K562 (cell line): ENCODE data around the gene RNF123. TPM values are rescaled to one million over a fixed set of nuclear protein-coding genes. Genes with fewer than 3 reads are reported as not detected.
A peak's percentile ranks its signal among the peaks of the same experiment; 100 is the strongest.

Experiments used
- ATF1 ChIP-seq, 2 experiments: fragments of 450-650 bp in 1 of 2; IDR thresholded peaks; 2 replicates each; pipeline ENCODE4 v1.6.1; 2016; ENCODE audit warnings: missing compliant biosample characterization in 1 of 2, missing genetic modification characterization in 1 of 2
- CEBPG ChIP-seq, 3 experiments: fragments of 200-800 bp in 1 of 3; sonication (Bioruptor generic) in 1 of 3; sonication (generic) in 1 of 3; formaldehyde crosslinking in 1 of 3; IDR thresholded peaks in 2 of 3; conservative IDR thresholded peaks in 1 of 3; 2 replicates each; pipeline versions ENCODE4 v1.6.1 to v1.8.0; 2016 to 2022; ENCODE audit warnings: missing compliant biosample characterization in 2 of 3, missing genetic modification characterization in 2 of 3, mild to moderate bottlenecking in 1 of 3, missing genetic modification reagents in 1 of 3
- FOXK2 ChIP-seq, 2 experiments: fragments of 450-650 bp; IDR thresholded peaks in 1 of 2; conservative IDR thresholded peaks in 1 of 2; 2 replicates each; pipeline ENCODE4 v1.6.1; 2016; ENCODE audit warnings: low read depth in 2 of 2, mild to moderate bottlenecking in 1 of 2
- HDGF ChIP-seq: fragments of 450-650 bp; IDR thresholded peaks from 2 replicates; pipeline ENCODE4 v1.6.1; 2016
- KDM2B ChIP-seq: fragments of 250-450 bp; sonication (Bioruptor Pico); IDR thresholded peaks from 2 replicates; pipeline ENCODE4 v1.8.0; 2021; ENCODE audit warnings: mild to moderate bottlenecking, moderate library complexity
- L3MBTL2 ChIP-seq: fragments of 450-650 bp; IDR thresholded peaks from 2 replicates; pipeline ENCODE4 v1.6.1; 2016; ENCODE audit warnings: mild to moderate bottlenecking, moderate library complexity
- POLR2B ChIP-seq: fragments of 450-650 bp; IDR thresholded peaks from 2 replicates; pipeline ENCODE4 v1.6.1; 2018; ENCODE audit warnings: low read depth; ENCODE audit not compliant: partially characterized antibody
- RHOXF2B ChIP-seq: fragments of 250-450 bp; sonication (Bioruptor Pico); conservative IDR thresholded peaks from 2 replicates; pipeline ENCODE4 v1.5.1; 2021
- SAP30 ChIP-seq: fragments of 200-600 bp; sonication (generic); IDR thresholded peaks from 2 replicates; pipeline ENCODE4 v1.6.1; 2012; ENCODE audit warnings: borderline replicate concordance, low read depth, mild to moderate bottlenecking, moderate library complexity, low read length, control low read depth, inconsistent platforms; ENCODE audit not compliant: insufficient read depth, poor library complexity, severe bottlenecking
- SMAD4 ChIP-seq: fragments of 250-450 bp; sonication (Bioruptor Pico); conservative IDR thresholded peaks from 2 replicates; pipeline ENCODE4 v1.8.0; 2021; ENCODE audit warnings: inconsistent platforms, mild to moderate bottlenecking, moderate library complexity
- TAL1 ChIP-seq: fragments of 450-650 bp; IDR thresholded peaks from 2 replicates; pipeline ENCODE4 v1.6.1; 2016; ENCODE audit warnings: mild to moderate bottlenecking
- TEAD4 ChIP-seq, 2 experiments: sonication (generic) in 1 of 2; formaldehyde crosslinking in 1 of 2; IDR thresholded peaks; 2 replicates each; pipeline versions ENCODE4 v1.6.1 to v1.8.0; 2012 to 2022; ENCODE audit warnings: borderline replicate concordance in 1 of 2, inconsistent platforms in 1 of 2, low read length in 1 of 2, mild to moderate bottlenecking in 1 of 2, missing genetic modification reagents in 1 of 2
- XRCC5 ChIP-seq: fragments of 200-400 bp; formaldehyde crosslinking; IDR thresholded peaks from 2 replicates; pipeline ENCODE4 v1.6.1; 2017; ENCODE audit warnings: low read depth, mild to moderate bottlenecking, low read length
- ZFX ChIP-seq: sonication (generic); formaldehyde crosslinking; IDR thresholded peaks from 2 replicates; pipeline ENCODE4 v1.8.0; 2022; ENCODE audit warnings: mild to moderate bottlenecking, missing genetic modification reagents, moderate library complexity
- ZNF324 ChIP-seq: fragments of 250-450 bp; sonication (Bioruptor Pico); IDR thresholded peaks from 2 replicates; pipeline ENCODE4 v1.4.0; 2020; ENCODE audit warnings: mild to moderate bottlenecking
- ZNF766 ChIP-seq: fragments of 200-800 bp; sonication (Bioruptor generic); conservative IDR thresholded peaks from 2 replicates; pipeline ENCODE4 v1.6.1; 2016; ENCODE audit warnings: missing genetic modification characterization, missing compliant biosample characterization
- ZZZ3 ChIP-seq: fragments of 450-650 bp; IDR thresholded peaks from 2 replicates; pipeline ENCODE4 v1.6.1; 2016; ENCODE audit warnings: antibody characterized with exemption, mild to moderate bottlenecking, moderate library complexity
- polyA plus RNA-seq, 8 experiments: library from polyadenylated mRNA; depleted of rRNA in 4 of 8; stranded (reverse) in 5 of 8; unstranded in 3 of 8; fragments of >200 nt; fragmentation: Nextera tagmentation in 2 of 8; fragmentation: Illumina TruSeq in 1 of 8; extraction: Ambion mirVana in 2 of 8; extraction: Trizol in 1 of 8; gene quantifications; 2 replicates each; pipeline versions ENCODE4 v1.2.1 to v1.2.3, GENCODE V29; 2011 to 2014; ENCODE audit warnings: inconsistent platforms in 1 of 8, missing spikeins in 1 of 8
- total RNA-seq, 7 experiments: library from RNA; depleted of rRNA in 6 of 7; stranded (reverse); fragments of >200 nt in 6 of 7; fragmentation: Illumina TruSeq in 2 of 7; extraction: Trizol in 2 of 7; gene quantifications; 2 replicates each; pipeline versions ENCODE4 v1.2.1 to v1.2.3, GENCODE V29; 2011 to 2021; ENCODE audit warnings: low replicate concordance in 1 of 7
- TF ChIP-seq, protein P1 (sequence below): fragments of 450-650 bp; IDR thresholded peaks from 2 replicates; pipeline ENCODE4 v1.6.1; 2016; ENCODE audit warnings: low read depth

The RNF123 gene
- total and polyA plus RNA-seq, 9 of the 15 experiments (the other 6 are each of a cell fraction or from before 2014, with no cell fraction given): 8.7 to 53.1 (median 17.5) TPM

DNA sequence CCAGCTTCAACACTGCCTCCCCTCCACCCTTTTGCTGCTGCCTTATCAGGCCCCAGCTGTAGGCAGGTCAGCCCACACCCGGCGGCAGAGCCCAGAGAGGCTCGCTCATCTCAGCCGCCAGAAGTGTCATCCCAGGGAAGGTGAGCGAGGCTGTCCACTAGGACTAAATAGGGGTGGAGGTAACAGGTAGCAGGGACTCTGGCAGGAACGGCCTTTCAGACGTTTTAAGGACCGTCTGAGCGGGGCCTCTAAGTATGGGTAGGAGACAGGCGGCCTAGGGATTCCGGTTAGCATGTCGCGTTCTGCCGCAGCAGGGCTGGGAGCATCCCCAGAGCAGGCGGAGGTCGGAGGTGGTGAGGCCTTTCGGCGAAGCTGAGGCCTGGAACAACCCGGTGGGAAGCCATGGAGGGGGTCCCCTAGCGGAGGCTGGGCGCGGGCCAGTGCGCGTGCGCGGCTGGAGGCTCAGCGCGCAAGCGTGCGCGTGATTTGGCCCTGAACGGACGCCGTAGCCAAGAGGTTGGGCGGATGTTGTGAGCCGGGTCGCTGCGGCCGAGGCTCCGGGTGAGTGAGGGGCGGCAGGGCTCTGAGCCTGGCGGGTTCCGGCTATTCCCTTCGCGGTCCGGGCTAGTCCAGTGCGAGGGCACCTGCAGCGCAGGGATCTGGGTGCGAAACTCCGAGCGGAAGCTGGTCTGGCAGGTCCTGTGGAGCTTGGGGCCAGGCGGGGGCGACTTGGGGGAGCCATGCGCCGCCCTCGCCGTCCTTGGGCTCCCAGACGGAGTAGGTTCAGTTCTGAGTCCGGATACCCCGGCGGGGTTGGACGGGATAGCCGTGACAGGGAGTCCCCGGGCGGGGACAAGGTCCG lies at the start of gene RNF123, which contains the start of gene MST1 (continued):
- peak; percentile 66 for TF ChIP-seq SAP30
- TF ChIP-seq TAL1: peak; percentile 65; the same call in 1 of the 2 replicates
- peak; percentile 55; the same call in 1 of the 2 replicates for TF ChIP-seq TEAD4 (IDR thresholded peaks at IDR 0.05; ENCODE audit: low read length)
- no peak for TF ChIP-seq TEAD4 (CRISPR knock-in tag; IDR thresholded peaks at IDR 0.05; ENCODE audit: borderline replicate concordance)
- no peak for TF ChIP-seq XRCC5
- no peak for TF ChIP-seq ATF1 (CRISPR knock-in tag; IDR thresholded peaks at IDR 0.05)
- peak; percentile 12; the same call in 1 of the 2 replicates for TF ChIP-seq ATF1 (tag; IDR thresholded peaks at IDR 0.05)
- TF ChIP-seq ZNF324: no peak
- TF ChIP-seq L3MBTL2: 0 out of 2 replicates have a peak, but pooled peaks have one; percentile 18
- TF ChIP-seq KDM2B (CRISPR knock-in tag): no peak
- 0 out of 4 replicates have a peak, but pooled peaks of 1 of the 2 experiments have one; percentile 35 for TF ChIP-seq FOXK2 (conservative IDR thresholded peaks at IDR 0.05 in 1 of 2, IDR thresholded peaks at IDR 0.05 in 1 of 2; ENCODE audit: low read depth in 2 of 2)
- TF ChIP-seq HDGF: no peak
- no peak for TF ChIP-seq CEBPG (CRISPR knock-in tag; IDR thresholded peaks at IDR 0.05)
- TF ChIP-seq CEBPG (tag; conservative IDR thresholded peaks at IDR 0.05 in 1 of 2, IDR thresholded peaks at IDR 0.05 in 1 of 2): no peak
- TF ChIP-seq SMAD4 (CRISPR knock-in tag): 0 out of 2 replicates have a peak, but pooled peaks have one; percentile 18
- 0 out of 2 replicates have a peak, but pooled peaks have one; percentile 39 for TF ChIP-seq ZNF766 (CRISPR knock-in tag)
- TF ChIP-seq, protein P1, sequence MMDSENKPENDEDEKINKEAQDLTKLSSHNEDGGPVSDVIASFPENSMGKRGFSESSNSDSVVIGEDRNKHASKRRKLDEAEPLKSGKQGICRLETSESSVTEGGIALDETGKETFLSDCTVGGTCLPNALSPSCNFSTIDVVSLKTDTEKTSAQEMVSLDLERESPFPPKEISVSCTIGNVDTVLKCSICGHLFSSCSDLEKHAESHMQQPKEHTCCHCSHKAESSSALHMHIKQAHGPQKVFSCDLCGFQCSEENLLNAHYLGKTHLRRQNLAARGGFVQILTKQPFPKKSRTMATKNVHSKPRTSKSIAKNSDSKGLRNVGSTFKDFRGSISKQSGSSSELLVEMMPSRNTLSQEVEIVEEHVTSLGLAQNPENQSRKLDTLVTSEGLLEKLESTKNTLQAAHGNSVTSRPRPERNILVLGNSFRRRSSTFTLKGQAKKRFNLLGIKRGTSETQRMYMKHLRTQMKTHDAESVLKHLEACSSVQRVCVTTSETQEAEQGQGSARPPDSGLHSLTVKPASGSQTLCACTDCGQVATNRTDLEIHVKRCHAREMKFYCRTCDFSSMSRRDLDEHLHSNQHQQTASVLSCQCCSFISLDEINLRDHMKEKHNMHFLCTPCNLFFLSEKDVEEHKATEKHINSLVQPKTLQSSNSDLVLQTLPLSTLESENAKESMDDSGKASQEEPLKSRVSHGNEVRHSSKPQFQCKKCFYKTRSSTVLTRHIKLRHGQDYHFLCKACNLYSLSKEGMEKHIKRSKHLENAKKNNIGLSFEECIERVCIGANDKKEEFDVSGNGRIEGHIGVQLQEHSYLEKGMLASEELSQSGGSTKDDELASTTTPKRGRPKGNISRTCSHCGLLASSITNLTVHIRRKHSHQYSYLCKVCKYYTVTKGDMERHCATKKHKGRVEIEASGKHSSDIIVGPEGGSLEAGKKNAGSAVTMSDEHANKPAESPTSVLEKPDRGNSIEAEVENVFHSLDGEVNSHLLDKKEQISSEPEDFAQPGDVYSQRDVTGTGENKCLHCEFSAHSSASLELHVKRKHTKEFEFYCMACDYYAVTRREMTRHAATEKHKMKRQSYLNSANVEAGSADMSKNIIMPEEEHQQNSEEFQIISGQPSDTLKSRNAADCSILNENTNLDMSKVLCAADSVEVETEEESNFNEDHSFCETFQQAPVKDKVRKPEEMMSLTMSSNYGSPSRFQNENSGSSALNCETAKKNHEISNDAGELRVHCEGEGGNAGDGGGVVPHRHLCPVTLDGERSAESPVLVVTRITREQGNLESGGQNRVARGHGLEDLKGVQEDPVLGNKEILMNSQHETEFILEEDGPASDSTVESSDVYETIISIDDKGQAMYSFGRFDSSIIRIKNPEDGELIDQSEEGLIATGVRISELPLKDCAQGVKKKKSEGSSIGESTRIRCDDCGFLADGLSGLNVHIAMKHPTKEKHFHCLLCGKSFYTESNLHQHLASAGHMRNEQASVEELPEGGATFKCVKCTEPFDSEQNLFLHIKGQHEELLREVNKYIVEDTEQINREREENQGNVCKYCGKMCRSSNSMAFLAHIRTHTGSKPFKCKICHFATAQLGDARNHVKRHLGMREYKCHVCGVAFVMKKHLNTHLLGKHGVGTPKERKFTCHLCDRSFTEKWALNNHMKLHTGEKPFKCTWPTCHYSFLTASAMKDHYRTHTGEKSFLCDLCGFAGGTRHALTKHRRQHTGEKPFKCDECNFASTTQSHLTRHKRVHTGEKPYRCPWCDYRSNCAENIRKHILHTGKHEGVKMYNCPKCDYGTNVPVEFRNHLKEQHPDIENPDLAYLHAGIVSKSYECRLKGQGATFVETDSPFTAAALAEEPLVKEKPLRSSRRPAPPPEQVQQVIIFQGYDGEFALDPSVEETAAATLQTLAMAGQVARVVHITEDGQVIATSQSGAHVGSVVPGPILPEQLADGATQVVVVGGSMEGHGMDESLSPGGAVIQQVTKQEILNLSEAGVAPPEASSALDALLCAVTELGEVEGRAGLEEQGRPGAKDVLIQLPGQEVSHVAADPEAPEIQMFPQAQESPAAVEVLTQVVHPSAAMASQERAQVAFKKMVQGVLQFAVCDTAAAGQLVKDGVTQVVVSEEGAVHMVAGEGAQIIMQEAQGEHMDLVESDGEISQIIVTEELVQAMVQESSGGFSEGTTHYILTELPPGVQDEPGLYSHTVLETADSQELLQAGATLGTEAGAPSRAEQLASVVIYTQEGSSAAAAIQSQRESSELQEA: peak; percentile 93
- TF ChIP-seq RHOXF2B (CRISPR knock-in tag): no peak
- peak; percentile 58 for TF ChIP-seq POLR2B
- TF ChIP-seq ZFX (CRISPR knock-in tag): peak; percentile 77
- TF ChIP-seq ZZZ3: no peak
